GM19023 (cell line): Measurements from ENCODE around the gene RFESD.

ENCODE experiments used
- ATAC-seq: cut with Tn5 transposase; IDR thresholded peaks from one replicate; pipeline ENCODE4 v1.9.1; 2021; ENCODE audit warnings: mild to moderate bottlenecking, moderate library complexity; ENCODE audit not compliant: unreplicated experiment

The RFESD gene

GRCh38 chr5:95660060-95660459 is 13.5 kb downstream of the RFESD start:
- no peak for ATAC-seq

- no peak for ATAC-seq
These were observed 16.4 kb downstream of the RFESD start for GRCh38 chr5:95662946-95663345.

DNA sequence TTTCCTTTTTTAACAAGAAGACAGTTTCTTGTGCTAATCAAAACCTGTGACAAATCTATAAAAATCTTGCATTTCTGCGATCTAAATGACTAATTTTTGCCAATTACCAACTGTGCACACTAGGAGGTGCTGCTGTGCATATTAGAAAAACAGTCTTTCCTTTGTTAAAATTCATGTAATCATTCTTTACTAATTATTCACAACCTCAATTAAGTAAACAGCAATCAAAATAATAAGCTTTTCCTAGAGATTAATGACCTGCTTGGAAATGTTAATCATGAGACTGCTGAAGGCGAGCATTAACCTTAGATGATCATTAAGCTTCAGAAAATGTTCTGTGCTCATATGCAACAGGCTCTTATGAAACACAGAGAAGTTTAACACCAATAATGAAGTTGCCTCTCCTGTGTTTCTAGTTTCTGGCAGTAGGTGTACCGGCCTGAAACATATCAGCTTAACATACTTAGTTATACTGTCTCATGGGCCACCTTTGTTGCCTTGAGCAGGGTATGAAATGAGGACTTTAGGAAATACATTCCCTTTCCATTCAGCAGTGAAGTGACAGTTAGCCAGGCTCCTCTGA is 17.7 kb downstream of the RFESD start:
- ATAC-seq = no peak

DNA sequence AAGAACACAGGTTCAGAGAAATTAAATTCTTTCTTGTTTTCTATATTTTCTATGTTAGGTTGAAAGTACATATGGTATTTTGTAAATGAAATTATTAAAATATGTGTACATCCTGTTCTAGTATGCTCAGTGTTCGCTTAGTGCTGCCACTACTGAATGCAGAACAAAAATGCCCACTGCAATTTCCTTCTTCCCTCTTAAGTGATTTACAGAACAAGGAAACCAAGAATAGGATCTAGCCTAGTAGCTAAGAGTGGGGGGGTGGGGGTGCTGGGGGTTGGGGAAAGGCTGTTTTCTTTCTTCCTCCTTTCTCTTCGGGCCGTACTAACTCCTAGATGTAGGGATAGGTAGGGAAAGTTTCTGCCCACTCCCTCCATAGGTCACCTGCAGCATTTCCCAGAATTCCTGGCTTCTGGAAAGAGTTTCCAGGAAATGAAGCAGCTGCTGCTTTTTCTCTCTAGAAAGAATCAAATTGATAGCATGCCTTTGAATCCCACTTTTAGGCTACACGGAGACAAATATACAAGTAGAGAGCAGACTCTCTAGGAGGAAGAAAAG is 20.6 kb downstream of the RFESD start:
- ATAC-seq = no peak

- ATAC-seq = no peak
These were observed 21.1 kb downstream of the RFESD start for GRCh38 chr5:95667678-95668077.

- ATAC-seq = no peak
These were observed 21.6 kb downstream of the RFESD start for GRCh38 chr5:95668216-95668615.

DNA sequence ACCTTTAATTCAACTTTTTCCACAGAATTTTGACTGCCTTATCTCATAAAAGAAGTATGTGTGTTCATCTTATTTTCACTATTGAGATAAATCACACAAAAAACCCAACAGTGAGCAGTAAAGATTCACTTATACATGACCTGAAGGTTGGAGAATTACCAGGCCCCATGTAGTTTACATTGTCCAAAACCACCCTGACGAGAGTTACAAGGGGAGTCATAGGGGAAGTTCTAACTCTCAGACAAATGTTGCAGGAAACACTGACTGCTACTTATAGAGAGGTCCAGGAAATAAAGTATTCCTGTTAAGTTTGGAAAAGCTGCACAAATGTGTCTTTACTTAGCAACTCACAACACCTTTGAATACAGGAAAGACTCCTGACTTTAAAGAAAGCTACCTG is 22.2 kb downstream of the RFESD start:
- no peak for ATAC-seq

- ATAC-seq = no peak
These were observed 23.0 kb downstream of the RFESD start for GRCh38 chr5:95669540-95669939.

DNA sequence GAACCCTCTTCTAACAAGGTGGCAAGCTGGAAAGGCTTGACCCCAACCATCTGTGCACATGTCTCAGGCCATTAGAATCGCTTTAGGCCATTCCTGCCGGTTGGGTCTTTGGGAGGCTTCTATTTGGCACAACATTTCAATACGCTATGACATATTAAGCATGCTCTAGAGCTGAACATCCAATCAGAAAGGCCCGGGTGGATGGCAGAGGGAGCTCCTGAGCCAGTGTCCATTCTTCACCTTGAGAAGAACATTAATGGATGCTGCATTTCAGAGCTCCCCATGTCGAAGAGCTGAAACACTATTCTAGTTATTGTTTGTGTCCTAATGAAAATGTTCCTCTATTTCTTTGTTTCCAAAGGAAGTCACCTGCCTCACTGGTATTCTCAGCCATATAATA is 23.4 kb downstream of the RFESD start:
- ATAC-seq = no peak

GRCh38 chr5:95670568-95670967 is 24.0 kb downstream of the RFESD start:
- ATAC-seq = no peak

DNA sequence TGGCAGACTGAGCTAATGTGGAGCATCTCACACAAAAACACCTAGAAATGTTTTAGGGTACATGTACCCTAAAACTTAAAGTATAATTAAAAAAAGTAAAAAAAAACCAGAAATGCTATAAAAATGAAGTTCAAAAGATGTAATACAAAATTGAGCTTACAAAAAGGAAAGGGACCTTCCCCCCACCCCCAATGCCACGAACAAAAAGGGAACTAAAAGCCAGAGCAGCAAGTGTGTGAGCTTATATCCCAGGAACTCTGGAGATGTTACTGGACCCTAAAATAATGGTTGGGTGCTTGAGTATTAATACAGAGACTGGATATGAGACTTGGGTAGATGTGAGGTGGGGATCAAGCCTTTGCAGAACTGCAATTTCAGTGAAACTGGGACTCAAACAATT is 25.2 kb downstream of the RFESD start:
- no peak for ATAC-seq

GRCh38 chr5:95672641-95673040 is 26.1 kb downstream of the RFESD start:
- ATAC-seq = no peak

GRCh38 chr5:95673081-95673480 is 26.5 kb downstream of the RFESD start:
- ATAC-seq = no peak

DNA sequence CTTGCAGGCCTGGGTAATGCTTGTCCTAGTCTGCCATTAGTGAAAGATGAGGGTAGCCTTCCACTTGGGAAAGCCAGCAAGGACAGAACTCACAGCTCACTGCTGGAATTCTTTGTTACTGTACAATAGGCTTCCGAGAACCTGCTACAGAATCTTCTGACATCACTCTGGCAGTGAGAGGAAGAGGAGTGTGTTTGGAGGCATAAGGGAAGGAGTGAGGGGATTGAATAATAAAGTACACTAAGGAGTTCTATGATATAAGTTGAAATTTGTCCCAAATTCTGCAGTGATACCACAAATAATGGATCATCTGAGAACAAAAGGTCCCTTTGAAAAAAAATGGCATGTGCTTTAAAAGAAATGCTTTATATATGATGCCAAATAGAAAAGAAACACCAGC is 36.3 kb downstream of the RFESD start, which contains the start of gene SPATA9:
Gene SPATA9 (minus strand): TSS at position 101 of the 400 bp plus-strand sequence. CDS start 137 bp downstream, outside the sequence.
- ATAC-seq = no peak

- ATAC-seq = no peak
These were observed 37.8 kb downstream of the RFESD start for GRCh38 chr5:95684361-95684760.

DNA sequence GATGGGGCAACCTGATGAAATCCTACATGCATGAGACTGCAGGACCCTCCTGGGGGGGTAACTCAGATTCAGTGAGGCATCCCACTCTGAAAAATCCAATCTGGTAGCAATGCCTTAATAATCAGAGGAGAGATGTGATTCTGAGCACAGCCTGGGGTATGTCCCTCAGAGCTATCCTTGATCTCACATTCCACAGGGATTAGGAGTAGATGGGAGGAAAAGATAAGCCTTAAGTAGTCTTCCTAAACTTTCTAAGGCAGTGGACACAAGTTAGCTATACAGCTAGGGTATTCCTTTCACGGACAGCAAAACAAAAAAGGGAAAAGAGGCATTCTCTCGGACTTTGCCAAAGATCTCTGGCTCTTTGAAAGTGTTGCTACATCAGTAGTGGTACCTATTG is 40.1 kb downstream of the RFESD start:
- no peak for ATAC-seq

- no peak for ATAC-seq
These were observed 43.1 kb downstream of the RFESD start for GRCh38 chr5:95689680-95690079.

DNA sequence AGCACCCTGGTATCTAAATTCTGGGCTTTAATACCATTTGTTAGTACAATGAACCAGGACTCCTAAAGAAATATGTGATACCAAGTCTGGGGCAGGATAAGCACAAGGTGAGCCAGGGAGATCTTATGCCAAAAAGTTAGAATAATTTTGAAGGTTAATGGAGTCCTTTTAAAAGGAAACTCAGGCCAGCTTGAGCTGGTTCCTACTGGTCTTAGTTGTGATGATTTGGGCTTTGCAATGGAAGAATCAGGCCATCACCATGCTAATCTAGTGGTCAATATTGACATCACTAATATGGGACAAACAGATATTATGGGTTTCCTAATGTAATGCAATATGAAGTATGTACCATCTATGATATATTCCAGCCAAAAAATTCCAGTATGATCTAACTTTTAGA is 43.8 kb downstream of the RFESD start:
- no peak for ATAC-seq

- ATAC-seq = no peak
These were observed 51.5 kb downstream of the RFESD start for GRCh38 chr5:95697781-95698681.

- ATAC-seq = no peak
These were observed 52.8 kb downstream of the RFESD start for GRCh38 chr5:95699337-95699736.

- no peak for ATAC-seq
These were observed 54.5 kb downstream of the RFESD start for GRCh38 chr5:95701074-95701473.

DNA sequence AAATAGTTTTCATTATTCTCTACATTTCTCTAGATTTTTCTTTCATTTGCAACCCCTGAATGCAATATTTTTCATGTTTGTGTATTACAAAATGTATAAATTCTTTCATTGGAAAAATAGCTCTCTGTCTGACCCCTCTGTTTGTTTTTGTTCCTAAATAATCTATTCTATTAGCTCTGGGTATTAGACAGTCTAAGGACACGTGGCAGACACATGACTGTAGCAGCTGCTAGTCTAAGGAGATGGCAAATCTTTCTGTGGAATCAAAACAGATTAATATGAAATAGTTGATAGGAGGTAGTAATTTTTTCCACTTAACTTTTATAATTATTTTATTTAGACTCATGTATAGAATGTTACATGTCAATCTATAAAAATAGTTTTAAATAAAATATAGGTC is 57.6 kb downstream of the RFESD start:
- ATAC-seq = no peak
